Femur (tissue), 1 donor: ENCODE data around the gene SLC2A4RG.
"Not testable (repeated sequence)": the region's sequence is repeated elsewhere in the genome, so short reads cannot be mapped to it uniquely, and the experiment has no call there.

Experiments
- DNase-seq: peaks from one replicate; pipeline ENCODE4 v3.0.0-alpha.2; 2017

Gene SLC2A4RG

DNA sequence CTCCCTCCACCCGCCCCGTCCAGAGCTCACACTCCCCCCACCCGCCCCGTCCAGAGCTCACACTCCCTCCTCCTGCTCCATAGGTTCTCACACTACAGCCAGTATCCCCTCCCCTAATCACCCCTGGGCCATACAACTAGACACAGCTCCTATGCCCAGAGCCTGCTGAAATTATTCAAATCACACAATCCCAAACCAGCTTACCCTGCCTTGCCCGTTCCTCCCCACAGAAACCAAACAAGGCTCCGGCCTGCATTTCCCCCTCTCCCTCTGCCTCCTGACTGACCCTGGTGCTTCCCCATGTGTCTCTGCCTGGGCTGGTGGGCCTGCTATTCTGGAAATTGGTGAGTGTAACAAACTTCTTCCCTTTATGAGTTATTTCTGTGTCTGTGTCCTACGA lies 18.6 kb downstream of the SLC2A4RG start:
- no peak for DNase-seq

DNA sequence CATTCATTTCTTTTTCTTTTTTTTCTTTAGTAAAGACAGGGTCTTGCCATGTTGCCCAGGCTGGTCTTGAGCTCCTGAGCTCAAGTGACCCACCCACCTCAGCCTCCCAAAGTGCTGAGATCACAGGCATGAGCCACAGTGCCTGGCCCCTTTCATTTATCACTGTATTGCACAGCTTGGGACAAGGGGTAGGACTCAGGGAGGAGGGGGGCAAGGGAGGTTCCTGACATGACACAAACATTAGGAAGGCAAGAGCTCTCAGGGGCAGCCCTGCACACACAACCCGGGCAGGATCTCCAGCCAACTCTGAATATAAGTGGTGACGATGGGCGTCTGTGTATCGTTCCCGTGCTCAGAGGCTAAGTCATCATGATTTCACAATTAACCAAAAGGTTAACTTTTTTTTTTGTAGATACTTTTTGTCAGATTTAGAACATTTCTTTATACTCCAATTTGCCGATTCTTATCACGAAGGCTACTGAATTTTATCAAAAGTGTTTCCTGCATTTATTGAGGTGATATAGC lies 19.9 kb downstream of the SLC2A4RG start:
- DNase-seq = no peak

DNA sequence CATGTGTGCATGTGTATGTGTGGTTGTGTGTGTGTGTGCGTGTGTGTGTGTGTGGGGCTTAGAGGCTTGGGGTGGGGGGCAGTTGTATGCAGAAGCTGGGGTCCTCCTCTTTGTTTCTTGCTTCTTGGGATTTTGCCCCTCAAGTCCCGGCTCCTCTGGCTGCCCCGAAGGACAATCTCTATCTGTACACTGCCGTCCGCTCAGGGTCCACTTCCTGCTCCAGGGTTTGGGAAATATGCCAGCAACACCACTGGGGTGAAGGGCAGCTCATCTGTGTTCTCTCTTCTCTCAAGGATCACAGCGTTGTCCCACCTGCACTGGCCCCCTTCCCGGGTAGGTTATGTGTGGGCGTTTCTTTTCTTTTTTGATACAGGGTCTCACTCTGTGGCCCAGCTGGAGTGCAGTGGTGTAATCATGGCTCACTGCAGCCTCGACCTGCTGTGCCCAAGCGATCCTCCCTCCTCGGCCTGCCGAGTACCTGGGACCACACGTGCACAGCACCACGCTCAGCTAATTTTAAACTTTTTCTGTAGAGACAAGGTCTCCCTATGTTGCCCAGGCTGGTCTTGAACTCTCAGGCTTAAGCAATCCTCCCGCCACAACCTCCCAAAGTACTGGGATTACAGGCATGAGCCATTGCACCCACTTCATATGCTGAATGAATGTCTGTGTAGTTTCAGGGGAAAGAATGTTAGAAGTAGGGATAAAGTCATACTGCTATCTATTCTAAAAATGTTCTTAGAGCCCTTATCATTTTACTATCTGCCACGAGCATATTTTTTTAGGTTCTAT lies 25.7 kb downstream of the SLC2A4RG start:
- DNase-seq = no peak

GRCh38 chr20:63765902-63766301 lies 26.3 kb downstream of the SLC2A4RG start:
- DNase-seq = no peak

- no peak for DNase-seq
These were observed 27.3 kb downstream of the SLC2A4RG start for GRCh38 chr20:63766695-63767426.

DNA sequence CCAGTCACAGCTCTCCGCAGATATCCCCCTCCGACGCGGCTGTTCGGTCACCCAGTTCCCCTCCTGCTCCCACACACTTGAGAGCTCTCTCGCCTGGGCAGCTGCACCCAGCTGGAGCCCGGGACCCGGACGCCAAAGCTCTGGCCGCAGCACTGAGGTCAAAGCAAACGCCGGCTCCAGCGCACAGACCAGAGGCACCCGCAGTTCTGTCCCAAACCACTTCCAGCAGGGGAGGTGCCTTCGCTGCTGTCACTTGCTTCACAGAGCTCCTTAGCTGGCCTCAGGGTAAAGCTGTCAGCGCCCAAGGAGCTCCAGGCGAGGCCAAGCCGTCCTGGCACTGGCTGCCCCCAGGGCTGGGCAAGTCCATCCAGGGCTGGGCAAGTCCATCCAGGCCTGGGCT lies 27.9 kb downstream of the SLC2A4RG start:
- DNase-seq = no peak

GRCh38 chr20:63767886-63768285 lies 28.3 kb downstream of the SLC2A4RG start:
- no peak for DNase-seq

DNA sequence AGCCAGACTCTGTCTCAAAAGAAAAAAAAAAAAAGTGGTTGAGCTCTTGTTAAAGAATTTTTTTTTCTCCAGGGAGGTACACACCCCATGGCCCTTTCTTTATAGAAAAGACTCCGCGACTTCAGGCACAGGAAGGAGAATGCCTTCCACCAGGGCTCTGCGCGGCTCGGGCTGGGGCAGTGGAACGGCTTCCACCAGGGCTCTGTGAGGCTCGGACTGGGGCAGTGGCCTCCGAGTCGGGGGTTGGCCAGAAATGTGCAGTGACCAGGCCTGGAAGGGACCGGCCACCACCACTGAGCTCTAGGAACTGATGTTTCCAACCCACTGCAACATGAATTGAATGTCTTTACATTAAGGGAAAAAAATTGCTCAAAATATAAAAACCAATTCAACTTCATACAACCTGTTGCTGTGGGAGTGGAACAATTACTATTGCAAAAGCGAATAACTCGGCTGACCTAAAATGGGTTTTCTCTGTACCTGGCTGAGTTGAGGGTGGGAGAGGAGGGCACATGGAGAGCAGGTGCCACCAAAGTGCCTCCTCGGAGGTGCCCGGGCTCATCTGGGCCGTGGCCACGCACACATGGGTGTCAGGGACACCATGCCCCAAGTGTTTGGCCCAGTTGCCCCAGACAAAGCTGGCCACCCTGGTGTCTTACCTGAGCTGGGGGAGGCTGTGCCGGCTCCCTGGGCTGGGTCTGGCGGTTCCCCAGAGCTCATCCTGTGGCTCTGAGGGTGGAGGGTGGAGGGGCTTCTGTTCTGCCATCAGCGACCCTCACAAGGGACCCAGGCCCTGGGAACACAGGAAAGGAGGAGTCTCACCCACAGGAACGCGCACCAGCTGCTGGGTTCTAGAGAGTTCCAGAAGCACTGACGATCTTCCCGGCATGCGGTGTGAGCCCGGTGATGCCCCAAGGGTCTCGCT lies 29.3 kb downstream of the SLC2A4RG start:
- no peak for DNase-seq

DNA sequence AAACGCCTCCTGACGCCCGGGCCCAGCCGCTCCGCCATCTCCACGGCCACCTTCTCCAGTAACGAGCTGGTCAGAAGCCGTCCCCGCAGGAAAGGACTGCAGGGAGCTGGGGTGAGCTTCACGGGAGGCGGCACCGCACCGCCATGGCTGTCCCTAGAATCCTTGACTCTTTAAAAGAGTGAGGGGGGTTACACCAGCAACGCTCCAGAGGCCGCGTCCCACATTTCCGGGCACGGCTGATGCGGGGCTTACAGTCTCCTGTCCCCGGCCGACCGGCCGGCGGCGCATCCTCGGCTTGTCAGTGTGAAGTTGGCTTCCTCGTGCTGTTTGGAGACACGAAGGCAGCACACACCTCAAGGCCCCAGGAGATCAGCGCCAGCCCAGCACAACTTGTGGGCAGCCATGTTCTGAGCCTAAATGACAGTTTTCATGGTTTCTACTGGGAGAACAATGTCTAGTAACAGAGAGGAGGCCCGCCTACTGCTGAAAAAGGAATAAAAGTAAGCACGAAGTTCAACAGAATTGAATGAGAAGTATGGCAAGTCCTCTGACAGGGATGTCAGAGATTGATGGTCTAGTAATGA lies 30.4 kb downstream of the SLC2A4RG start:
- no peak for DNase-seq

- no peak for DNase-seq
These were observed 31.6 kb downstream of the SLC2A4RG start for GRCh38 chr20:63771046-63771707.

DNA sequence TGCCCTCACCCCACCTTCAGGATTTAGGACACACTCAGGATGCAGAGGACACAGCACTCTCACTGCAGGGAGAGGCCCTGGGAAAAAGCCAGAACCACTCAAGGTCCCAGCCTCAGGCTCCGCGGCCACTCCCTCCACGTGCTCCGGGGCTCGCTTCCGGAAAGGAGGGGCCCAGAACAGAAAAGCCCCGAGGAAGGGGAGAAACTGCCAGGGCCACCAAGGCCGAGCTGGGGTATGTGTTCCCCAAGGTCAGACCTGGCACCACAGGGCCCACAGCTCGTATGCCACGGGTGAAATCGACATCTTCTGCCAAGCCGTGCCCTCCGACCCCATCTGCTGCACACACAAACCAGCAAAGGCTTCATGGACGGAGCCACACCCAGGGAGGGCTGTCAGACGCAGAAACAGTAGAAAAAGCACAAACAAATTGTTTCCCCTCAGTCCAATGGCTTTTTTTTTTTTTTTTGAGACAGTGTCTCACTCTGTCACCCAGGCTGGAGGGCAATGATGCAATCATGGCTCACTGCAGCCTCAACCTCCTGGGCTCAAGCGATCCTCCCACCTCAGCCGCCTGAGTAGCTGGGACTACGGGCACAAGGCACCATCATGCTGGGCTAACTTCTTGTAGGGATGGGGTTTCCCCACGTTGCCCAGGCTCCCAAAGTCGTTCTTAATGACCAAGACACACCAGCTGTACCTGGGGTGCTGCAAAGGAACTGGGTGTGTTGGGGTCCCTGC lies 33.4 kb downstream of the SLC2A4RG start:
- no peak for DNase-seq

GRCh38 chr20:63773571-63774241 lies 34.1 kb downstream of the SLC2A4RG start:
- DNase-seq = no peak

DNA sequence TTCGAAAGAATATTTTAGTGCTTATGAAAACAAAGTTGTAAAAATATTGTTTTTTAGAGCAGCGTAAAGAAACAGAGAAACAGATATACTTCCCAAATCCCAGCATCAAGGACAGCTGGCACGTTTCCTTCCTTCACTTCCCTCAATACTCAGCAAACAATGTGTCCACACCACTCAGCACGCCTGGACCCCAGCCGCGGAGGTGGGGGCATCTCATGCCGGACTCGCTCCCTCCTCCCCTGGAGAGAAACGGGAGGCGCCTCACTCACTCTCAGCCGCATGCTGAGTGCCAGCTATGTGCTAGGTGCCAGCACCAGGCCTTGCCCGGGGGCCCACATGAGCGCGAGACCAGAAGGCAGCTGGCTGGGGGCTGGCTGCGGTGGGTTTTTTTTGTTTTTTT lies 34.7 kb downstream of the SLC2A4RG start:
- DNase-seq = no peak

- DNase-seq = peak; percentile 83
These were observed 35.8 kb downstream of the SLC2A4RG start for GRCh38 chr20:63775096-63775978.

DNA sequence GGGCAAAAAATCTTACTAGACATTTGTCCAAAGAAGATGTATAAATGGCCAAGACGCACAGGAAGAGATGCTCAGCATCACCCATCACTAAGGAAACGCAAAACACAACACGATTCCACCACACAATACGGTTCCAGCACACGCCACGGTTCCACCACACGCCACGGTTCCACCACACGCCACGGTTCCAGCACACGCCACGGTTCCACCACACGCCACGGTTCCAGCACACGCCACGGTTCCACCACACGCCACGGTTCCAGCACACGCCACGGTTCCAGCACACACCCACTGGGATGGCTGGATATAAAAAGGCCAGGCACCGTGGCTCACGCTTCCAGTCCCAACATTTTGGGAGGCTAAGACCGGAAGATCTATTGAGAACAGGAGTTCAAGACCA lies 37.3 kb downstream of the SLC2A4RG start:
- DNase-seq = not testable (repeated sequence)

DNA sequence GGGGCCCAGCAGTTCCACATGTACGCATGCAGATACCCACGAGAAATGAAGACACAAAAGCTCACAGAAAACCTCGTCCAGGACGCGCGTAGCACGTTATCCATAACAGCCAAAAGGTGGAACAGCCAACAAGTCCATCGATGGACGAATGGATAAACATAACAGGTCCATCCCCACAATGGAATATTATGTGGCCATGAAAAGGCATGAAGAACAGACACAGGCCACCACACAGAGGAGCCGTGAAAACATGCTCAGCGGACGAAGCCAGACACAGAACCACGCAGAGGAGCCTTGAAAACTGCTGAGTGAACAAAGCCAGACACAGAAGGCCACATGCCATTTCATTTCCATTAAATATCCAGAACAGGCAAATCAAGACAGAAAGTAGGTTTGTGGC lies 38.0 kb downstream of the SLC2A4RG start:
- no peak for DNase-seq

GRCh38 chr20:63778034-63778752 lies 38.6 kb downstream of the SLC2A4RG start:
- no peak for DNase-seq

- no peak for DNase-seq
These were observed 39.3 kb downstream of the SLC2A4RG start for GRCh38 chr20:63778857-63779256.

- DNase-seq = no peak
These were observed 41.6 kb downstream of the SLC2A4RG start for GRCh38 chr20:63781181-63781580.
